ENCODE measurements around the gene RAB4A.

GRCh38 chr1:229286099-229286766 lies 15.3 kb downstream of the RAB4A start:
- TF ChIP-seq, protein P1, sequence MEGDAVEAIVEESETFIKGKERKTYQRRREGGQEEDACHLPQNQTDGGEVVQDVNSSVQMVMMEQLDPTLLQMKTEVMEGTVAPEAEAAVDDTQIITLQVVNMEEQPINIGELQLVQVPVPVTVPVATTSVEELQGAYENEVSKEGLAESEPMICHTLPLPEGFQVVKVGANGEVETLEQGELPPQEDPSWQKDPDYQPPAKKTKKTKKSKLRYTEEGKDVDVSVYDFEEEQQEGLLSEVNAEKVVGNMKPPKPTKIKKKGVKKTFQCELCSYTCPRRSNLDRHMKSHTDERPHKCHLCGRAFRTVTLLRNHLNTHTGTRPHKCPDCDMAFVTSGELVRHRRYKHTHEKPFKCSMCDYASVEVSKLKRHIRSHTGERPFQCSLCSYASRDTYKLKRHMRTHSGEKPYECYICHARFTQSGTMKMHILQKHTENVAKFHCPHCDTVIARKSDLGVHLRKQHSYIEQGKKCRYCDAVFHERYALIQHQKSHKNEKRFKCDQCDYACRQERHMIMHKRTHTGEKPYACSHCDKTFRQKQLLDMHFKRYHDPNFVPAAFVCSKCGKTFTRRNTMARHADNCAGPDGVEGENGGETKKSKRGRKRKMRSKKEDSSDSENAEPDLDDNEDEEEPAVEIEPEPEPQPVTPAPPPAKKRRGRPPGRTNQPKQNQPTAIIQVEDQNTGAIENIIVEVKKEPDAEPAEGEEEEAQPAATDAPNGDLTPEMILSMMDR (IDR thresholded peaks at IDR 0.05) = no peak
- TF ChIP-seq POLR2A (IDR thresholded peaks at IDR 0.05) = no peak

Data from esophagus squamous epithelium (tissue), 4 donors.